Inferior parietal cortex (tissue), 1 donor: Measurements from ENCODE around the gene AGT.
"Not testable (repeated sequence)": the region's sequence is repeated elsewhere in the genome, so short reads cannot be mapped to it uniquely, and the experiment has no call there.

ENCODE experiments used
- DNase-seq: peaks from one replicate; pipeline ENCODE4 v3.0.0-alpha.2; 2016; ENCODE audit errors: extremely low spot score

The AGT gene

GRCh38 chr1:230744382-230744781 lies 30.5 kb upstream of the AGT start:
- no peak for DNase-seq

- no peak for DNase-seq
Measured at GRCh38 chr1:230743899-230744298, 30.0 kb upstream of the AGT start.

GRCh38 chr1:230739564-230740290 lies 25.8 kb upstream of the AGT start:
- no peak for DNase-seq

GRCh38 chr1:230737622-230738262 lies 23.8 kb upstream of the AGT start:
- no peak for DNase-seq

- no peak for DNase-seq
Measured at GRCh38 chr1:230735447-230735846, 21.5 kb upstream of the AGT start.

- no peak for DNase-seq
Measured at GRCh38 chr1:230730977-230731376, 17.1 kb upstream of the AGT start.

GRCh38 chr1:230728710-230729392 lies 14.9 kb upstream of the AGT start:
- no peak for DNase-seq

GRCh38 chr1:230725256-230726012 lies 11.5 kb upstream of the AGT start:
- no peak for DNase-seq

GRCh38 chr1:230721849-230722522 lies 8.1 kb upstream of the AGT start:
- DNase-seq, result not testable (repeated sequence)

- DNase-seq, result no peak
Measured at GRCh38 chr1:230717251-230717650, 3.3 kb upstream of the AGT start.

GRCh38 chr1:230716453-230716852 lies 2.5 kb upstream of the AGT start:
- not testable (repeated sequence) for DNase-seq

- no peak for DNase-seq
Measured at GRCh38 chr1:230715510-230715909, 1.6 kb upstream of the AGT start.

- no peak for DNase-seq
Measured at GRCh38 chr1:230713547-230713914, 391 bp downstream of the AGT start.

- DNase-seq, result no peak
Measured at GRCh38 chr1:230713138-230713537, 784 bp downstream of the AGT start.

GRCh38 chr1:230712470-230712942 lies 1.4 kb downstream of the AGT start:
- no peak for DNase-seq

GRCh38 chr1:230711245-230711644 lies 2.7 kb downstream of the AGT start:
- DNase-seq, result no peak

- DNase-seq, result no peak
Measured at GRCh38 chr1:230710543-230710904, 3.4 kb downstream of the AGT start.

GRCh38 chr1:230709619-230710542 lies 4.0 kb downstream of the AGT start:
- DNase-seq, result no peak

GRCh38 chr1:230708631-230709580 lies 5.0 kb downstream of the AGT start:
- no peak for DNase-seq
